ELF-1 (cell line): ENCODE results near the gene AQP2.
"Not testable (repeated sequence)": the region's sequence is repeated elsewhere in the genome, so short reads cannot be mapped to it uniquely, and the experiment has no call there.

ENCODE experiments used
- DNase-seq: peaks from one replicate; pipeline ENCODE4 v3.0.0-alpha.2; 2016; ENCODE audit warnings: low read depth, low spot score

AQP2 gene

DNA sequence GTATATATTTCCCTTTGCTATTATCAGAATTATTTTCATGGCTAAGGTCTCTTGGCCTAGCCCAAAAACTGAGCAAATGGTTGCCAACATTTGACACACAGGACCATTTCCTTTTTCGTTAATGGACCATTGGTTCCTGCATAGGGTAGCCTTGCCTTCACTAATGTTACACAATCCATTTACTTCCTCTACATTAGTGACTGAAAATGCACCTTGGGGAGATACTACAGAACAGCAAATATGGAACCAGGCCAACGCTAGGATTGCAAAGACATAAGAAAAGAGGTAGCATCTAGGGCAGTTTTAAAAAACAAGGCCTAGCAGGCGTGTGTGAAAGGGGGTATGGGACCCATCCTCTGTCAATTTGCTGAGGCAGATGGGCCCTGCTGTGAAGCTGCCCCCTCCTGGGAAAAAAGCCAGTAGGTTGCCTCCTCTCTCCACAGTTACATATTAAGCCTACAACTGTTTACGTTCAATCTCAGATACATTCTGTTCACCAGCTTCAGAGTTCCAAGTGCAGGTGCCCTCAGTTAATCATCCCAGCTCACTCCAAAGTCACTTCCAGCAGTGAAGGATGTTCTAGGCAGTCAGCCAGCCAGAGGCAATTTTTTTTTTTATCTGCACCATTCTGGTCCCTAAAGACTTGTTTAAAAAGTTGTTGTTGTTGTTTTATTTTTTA, 37.2 kb downstream of the AQP2 start:
- no peak for DNase-seq

DNA sequence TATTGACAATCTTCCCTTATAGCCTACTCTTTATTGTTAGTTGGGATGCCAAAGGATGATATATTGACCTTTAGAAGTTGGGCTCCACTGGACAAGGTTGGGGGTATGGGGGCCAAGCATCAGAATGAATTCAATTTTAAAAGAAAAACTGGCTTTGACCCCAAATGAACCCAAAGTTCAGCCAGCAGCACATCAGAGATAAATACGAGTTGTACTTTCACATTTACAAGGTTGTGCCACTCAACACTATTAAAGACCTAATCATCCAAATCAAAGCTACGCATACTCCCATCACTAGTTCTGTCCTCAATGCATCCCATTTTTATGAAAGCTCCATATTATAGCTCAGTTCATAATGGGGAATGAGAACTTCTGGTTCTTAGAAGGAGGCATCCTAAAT, 38.9 kb downstream of the AQP2 start:
- not testable (repeated sequence) for DNase-seq

DNA sequence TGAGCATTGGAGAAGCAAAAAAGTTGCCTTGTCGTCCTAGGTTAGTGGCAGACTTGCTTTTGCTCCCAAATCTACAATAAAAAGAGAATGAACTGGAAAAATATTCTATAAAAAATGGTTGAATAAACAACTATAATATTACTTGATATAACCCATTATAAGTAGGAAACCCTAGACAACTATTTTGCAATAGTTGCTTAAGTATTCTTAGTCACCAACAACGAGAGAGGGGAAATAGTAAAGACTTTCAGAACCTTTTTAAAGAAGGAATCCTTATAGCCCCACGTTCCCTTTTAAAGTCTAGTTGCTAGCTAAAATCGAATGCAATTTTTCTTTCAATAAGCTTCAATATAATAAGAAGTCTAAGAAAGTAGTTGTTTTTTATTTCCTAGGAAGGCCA, 39.7 kb downstream of the AQP2 start:
- DNase-seq, result no peak

DNA sequence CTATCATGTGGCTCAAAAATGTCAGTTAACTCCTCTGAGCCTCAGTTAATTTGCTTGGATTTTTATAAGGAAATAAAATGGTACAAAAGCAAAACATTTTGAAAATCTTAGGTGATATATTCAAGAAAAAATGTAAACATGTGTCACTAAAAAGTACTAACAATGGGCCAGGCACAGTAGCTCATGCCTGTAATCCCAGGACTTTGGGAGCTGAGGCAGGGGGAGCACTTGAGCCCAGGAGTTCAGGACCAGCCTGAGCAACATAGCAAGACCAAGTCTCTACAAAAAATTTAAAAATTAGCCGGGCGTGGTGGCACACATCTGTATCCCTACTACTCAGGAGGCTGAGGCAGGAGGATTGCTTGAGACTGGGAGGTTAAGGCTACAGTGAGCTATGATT, 47.9 kb downstream of the AQP2 start:
- DNase-seq, result no peak

DNA sequence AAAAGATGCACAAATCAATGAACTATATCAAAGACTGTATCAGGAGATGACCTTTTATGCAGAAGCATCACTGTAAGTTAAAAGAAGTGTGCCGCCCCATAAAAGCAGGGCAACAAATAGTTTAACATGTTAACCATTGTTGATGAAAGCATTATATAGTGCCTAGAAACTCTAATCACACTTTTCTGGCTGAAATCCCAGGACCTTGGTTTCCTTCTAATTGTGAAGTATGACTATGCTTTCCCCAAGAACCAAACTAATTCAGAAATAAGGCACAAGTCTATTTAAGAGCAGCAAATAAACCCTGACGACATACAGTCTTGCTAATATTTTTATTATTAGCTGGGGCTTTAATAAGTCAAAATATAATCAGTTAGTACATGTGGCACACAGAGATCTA, 53.1 kb downstream of the AQP2 start:
- DNase-seq, result no peak

DNA sequence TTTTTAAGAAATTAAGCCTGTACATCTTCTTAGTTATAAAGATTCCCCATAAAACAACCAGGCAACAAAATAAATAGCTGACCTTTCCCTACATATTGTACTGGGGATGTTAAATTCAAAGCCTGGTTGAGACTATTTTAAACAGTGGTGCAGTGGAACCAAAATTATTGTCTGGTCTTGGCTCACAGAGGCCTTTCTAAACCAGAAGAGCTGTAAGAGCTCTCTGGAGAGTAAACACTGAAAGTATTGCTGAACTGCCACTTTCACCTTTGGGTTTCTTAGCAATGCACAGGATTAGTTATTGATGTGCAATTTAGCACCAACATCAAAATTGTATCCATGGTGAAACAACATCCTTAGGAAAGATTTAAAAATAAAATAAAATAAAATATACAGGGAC, 54.2 kb downstream of the AQP2 start:
- DNase-seq, result no peak

DNA sequence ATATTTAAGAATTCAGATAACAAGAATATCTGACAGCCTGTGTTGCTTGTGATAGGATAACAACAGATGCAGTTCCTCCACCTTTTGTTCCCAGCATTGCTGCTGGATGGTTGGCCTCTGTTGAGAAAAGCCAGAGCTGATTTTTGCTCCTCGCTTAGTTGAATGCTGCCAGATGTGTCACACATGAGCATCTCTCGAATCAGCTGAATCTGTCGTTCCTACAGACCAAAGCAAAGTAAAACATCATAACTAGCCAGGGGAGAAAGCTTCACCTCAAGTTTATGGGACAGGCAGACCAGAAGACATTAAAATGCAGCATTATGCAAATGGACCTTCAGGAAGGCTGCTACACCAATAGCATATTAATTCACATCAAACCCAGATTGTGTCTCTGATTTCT, 54.6 kb downstream of the AQP2 start:
- DNase-seq, result no peak

DNA sequence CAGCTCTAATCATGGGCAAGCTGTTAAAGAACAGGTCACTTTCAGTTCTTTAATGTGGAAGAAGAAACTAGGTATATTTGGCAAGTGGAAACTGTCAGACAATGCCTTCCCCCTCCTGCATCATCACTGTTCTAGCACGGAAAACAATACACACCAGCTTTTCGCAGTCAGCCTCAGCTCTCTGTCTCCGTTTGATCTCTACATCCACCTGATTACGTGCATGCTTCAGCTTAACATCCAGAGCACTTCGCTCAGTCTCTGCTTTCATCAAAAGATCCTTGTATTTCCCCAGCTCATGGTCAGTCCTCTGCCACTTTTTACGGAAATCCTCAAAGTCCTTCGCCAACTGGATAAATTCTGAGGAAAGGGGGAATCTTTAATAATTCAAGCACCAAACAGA, 55.7 kb downstream of the AQP2 start:
- no peak for DNase-seq

DNA sequence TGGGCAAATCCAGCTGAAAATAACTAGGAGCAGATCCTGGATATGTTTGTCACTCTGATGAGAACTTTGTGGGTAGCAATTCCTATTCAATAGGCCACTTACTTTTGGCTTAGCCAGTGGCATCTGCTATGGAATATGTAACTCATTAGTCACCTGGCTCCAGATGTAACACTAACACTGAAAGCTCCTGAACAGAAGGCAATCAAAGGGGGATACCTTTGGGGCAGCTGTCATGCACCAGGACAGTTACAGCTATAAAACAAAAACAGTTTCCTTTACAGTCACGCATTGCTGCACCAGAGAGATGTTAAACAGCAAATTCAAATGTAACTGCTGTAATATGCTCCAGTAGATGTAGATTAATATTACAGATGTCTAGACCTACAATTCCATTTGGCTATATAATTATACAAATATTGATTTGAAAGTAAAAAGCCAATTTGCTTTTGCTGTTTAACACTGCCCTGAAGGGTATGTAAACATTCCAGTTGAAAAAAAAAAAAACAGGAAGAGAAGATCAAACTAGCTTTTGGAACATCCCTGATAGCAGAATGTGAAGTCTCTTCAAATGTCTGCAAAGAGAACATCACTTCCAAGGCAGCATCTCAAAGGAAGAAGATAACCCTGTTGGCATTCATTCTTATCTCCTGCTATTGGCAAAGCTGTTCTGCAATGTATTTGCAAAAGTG, 56.4 kb downstream of the AQP2 start:
- DNase-seq, result no peak
